NCI-H82 treated with DMSO at 0.1 percent for 48 hours (cell line): ENCODE results near the gene IRF2BPL.
"Not testable (repeated sequence)": the region's sequence is repeated elsewhere in the genome, so short reads cannot be mapped to it uniquely, and the experiment has no call there.

Experiments
- DNase-seq: peaks from one replicate; lab custom pipeline; 2025; ENCODE audit not compliant: unreplicated experiment; lab: John Stamatoyannopoulos, UW

The IRF2BPL gene

DNA sequence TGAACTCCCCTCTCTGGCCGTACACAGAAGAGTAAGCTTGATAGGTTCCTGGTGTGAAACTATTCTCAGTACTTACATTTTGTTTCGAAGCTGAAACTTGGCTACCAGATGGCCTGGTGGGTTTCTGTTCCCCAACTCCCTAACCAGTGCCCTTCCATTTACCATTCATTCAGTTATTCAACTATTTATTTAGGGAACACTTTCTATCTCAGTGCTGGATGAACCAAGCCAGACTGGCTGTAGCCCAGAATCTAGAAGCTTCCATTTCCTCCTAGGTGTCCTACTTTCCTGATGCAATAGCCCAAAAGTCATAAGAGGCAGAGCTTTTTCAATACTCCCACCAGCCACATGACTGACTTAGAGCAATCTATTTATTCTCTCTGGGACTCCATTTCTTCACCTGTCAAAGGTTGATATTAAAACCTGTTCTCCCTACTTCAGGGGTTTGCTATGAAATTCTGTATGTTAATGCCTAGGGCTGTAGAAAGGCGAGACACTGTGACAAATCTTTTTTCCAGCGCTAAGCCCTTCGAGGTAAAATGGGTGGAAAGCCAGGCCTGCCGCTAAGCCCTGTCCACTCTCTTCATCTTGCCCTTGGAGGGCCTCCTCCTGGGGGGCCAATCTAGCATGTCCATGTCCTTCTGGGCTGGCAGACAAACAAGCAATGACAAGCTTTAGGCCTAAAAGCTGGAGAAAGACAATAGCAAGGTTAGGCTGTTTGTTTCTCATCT is 8.1 kb upstream of the IRF2BPL start:
- no peak for DNase-seq

DNA sequence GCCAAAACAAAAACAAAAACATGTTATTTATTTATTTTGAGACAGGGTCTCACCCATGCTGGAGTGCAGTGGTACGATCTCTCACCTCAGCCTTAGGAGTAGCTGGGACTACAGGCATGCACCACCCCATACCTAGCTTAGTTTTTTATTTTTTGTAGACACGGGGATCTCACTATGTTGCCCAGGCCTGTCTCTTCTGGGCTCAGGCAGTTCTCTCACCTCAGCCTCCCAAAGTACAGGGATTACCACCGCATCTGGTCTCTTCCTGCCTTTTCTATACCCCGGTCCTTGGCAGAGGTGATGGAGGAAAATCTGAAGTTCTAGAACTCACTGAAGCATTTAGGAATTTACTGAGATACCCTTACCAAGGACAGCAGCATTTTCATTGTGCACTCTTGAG is 6.8 kb upstream of the IRF2BPL start:
- DNase-seq = no peak

DNA sequence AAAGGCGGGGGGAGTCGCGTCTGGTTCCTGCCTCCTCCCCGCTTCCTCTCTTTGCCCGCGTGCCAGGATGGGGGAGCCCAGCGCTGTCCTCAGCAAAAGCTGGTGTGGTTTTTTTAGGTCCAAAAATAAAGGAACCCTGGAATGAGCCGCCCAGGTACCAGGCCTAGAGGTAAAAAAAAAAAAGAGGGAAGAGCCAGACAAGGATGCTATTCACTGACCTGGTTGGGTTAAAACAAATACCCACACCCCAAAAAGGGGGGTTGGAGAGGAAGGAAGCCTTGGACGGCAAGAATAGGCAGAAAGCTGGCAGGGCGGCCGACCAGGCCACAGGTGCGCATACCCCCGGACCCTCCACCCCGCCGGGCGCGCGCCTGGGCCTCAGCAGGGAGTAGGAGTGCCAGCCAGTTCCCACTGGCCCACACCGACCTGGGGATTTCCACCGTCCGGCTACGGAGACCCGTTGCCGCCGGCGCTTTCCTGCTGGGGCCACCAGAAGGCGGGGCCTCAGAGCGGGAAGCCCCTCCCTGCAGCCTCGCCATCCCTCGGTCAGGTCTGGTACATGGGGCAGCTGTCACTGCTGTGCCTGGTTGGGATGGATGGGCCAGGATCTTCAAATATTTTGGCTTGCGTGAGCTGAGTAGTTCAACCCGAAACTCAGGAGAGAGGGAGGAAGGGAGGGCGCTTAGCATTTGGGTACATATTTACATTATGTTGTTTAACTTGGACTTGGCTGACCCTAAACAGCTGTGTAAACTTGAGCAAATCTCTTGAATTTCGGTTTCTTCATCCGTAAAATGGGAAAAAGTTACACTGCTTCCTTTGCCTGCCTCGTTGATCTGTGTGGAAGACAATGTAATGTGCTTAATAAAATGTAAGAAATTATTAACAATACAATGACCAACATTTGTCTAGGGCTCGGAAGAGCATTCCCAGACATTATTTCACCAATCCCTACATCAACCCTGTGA is 5.4 kb upstream of the IRF2BPL start:
- no peak for DNase-seq

DNA sequence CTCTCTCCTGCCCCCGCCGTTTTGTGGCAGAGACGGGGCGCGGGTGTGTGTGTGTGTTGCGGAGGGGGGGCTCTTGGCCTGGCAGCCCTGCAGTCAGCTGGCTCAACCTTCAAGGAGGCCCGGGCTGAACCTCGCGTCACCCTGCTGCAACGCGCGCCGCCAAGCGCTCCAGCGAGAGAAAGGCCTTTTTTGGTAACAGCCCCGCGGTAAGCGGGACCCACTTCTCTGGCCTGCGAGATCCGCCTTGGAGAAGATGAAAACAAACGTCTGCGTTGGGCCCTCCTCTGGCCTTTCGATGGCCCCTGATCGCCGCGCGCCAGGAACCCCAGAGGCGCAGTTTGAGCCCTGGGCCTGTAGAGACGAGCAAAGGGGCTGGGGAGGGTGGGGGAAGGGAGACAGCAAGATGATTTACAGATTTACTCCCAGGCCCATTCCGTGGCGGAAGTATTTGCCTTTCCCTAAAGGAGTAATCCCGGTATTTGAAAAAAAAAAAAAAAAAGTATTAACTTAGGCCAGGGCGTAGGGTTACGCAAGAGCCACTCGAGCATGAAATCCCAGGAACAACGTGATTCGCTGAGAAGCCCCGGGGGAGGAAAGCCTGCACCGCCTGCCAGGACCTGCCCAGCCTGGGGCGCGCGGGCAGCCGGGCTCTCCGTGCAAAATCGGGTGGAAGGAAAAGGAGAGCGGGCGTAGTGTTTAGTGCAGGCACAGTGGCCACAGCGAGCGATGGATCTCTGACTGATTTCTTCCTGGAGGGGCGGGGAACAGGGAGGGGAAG is 4.5 kb upstream of the IRF2BPL start:
- DNase-seq = peak; percentile 77

DNA sequence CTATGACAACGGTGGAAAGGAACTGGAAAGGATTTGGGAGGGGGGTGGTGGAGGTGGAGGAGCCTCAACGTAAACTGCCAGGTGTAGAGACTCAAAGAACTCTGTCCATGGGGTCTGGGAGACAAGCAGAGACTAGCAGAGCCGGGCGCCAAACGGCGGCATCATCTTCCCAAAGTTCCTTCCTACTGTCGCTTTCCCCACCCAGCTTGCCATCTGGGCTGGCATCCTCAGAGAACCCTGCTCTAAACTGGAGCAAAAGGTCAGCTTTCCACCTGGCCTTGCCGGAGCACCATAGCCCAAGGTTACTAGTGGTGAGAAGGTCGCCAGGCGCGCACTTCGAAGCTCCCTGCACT is 4.0 kb upstream of the IRF2BPL start:
- DNase-seq = no peak

DNA sequence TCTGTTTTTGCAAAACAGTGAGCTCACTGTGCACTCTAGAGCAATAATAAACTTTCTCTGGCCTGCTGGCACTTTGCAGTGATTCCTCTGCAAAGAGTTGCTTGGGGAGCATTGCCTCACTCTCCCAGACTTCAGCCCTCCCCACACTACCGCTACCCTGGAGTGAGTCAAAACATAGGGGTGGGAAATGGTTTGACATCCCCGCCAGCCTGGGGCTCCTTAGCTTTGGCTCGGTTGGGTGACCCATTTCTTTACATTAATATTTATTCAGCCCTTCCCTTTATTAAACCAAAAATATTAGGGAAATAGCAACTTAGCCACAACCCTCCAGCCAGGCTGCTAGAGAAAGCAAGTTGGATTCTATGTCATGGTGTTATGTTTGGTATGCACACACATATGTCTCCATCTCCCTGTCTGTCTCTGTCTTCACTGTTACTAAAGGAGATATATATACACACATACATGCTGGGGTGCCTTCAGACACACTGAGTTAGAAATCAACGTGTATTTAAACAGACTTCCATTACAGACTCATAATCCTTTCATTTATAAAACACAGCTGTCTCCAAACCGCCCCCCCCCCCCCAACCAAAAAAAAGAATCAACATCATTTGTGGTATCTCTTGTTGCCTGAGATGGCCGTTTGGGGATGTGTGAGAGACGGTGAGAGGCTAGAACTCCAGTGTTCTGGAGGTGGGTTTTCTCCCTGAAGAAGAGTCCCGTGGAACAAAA is 3.4 kb upstream of the IRF2BPL start:
- DNase-seq = no peak

DNA sequence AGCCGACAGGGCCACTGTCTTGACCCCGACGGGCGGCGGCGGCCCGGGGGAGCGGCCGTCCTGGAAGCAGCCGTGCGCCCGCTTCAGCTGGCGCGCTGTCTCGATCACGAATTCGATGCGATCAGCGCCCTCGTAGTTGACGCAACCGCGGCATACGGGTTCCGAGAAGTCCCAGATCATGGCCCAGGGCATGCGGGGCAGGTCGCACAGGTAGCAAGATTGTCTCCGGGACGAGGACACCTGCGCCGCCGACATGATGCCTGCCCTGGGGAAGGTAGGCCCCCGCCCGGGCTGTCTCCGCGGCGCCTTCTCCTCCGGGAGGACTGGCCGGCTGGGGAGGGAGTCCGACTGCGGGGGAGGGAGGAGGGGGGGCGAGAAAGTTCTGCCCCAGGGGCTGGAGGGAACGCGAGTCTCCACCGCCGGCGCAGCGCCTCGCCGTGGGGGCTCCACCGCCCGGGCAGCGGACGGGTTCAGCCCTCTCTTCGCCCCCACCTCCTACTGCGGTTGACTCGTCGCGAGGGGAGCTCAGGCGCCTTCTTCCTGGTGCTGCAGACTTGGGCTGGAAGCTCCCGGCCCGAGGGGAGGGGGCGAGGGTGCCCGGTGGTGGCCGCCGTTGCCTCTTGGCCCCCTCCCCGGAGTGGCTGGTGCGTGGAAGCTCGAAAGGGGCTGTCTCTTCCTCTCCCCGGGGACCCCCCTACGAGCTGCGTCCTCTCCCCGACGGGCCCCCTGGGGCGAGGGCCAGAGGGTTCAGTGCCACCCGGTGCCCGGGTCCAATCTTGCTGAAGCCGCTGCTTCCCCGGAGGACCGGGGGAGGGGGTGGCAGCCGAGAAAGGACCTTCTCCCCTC is 747 bp downstream of the IRF2BPL start:
- no peak for DNase-seq

DNA sequence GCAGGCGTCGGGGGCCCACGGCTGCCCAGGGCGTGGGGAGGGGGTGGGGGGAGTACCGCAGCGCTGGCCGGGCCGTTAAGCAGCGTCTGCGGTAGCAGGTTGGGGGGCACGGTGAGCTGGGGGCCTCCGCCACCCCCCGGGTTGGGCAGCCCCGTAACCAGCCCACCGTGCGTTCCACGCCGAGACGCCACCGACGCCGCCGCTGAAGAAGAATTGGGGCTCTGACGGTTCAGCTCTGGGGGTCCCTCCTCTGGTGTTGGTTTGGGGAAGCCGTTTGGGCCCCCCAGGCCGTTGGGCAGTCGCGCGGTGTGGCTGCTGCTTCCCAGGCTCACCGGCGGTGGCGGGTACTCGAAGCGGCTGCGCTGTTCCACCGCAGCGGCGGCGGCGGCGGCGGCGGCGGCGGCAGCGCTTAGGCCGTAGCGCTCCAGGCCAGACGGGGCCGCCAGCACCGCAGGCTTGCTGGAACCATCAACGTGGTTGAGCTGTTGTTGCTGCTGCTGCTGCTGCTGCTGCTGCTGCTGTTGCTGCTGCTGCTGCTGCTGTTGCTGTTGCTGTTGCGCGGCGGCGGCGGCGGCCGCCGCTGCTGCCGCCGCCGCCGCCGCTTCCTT is 1.5 kb downstream of the IRF2BPL start:
- DNase-seq = no peak

DNA sequence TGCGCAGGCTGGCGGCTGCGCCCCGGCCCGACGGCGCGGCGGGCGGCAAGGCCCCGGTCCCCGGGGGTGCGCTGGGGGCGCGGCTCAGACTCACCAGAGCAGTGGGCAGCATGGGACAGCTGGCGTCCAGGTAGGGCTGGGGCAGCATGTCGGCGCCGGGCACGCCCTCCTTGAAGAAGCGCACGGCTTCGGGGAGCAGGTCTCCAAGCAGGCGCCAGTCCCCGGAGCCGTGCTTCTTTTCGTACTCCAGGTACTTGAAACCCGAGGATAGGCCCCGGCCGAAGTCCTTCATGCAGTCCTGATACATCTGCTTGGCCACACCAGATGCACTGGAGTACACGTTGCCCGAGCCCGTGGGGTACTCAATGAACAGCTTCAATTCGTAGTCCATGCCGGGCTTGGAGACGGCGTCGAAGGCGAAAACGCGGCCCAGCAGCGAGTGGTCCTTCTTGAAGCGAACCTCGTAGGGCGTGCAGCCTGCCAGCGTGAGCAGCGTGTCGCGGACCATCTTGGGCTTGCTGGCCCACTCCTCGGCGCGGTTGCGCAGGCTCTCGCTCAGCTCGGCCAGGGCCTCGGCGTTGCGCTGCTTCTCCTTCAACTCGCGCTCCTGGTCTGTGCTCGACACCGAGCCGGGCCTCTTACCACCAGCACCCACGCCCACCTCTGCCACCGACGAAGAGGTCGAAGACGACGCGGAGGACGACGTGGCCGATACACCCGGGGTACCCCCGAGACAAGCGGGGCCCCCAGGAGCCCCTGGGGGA is 2.2 kb downstream of the IRF2BPL start:
- DNase-seq = no peak

DNA sequence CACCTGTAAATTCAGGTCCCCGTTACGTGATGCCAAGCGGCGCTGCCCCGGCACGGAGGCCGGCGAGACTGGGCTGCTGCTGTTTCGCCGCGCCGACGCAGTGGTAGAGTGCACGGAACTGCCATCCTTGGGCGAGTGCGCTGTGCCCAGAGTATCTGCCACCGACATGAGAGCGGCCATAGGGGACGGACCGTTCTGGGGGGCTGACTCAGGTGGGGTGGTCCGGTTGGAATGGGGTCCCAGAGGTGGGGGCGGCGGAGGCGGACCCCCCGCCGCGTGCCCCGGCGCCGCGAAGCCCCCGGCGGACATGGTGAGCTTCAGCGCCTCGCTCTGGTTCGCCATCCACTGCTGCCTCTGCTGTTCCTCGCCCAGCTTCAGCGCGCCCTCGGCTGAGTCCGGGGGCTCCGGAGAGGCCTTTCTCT is 2.8 kb downstream of the IRF2BPL start:
- no peak for DNase-seq

DNA sequence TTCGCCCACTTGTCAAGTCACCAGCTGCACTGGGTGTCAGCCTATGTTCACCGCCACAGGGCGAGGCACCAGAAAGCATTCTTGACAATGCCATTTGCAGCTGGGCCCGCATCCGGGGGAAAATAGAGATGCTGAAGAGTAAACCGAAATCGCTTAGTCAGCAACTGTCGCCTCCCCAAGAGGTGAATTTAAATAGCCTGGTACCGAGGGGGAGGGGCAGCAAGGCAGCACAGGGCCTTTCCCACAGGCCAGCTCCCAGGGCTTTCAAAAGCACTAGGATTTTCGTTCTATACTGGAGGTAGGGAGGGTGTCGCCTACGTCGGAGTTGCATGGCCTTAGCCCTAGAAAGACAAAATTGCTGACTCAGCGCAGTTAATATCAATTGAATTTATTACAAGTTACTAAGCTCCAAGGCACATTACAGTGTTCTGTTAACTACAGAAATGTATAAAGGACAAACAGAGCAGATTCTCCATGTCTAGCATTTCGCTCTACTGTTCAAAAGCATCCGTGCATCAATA is 4.3 kb downstream of the IRF2BPL start:
- no peak for DNase-seq

DNA sequence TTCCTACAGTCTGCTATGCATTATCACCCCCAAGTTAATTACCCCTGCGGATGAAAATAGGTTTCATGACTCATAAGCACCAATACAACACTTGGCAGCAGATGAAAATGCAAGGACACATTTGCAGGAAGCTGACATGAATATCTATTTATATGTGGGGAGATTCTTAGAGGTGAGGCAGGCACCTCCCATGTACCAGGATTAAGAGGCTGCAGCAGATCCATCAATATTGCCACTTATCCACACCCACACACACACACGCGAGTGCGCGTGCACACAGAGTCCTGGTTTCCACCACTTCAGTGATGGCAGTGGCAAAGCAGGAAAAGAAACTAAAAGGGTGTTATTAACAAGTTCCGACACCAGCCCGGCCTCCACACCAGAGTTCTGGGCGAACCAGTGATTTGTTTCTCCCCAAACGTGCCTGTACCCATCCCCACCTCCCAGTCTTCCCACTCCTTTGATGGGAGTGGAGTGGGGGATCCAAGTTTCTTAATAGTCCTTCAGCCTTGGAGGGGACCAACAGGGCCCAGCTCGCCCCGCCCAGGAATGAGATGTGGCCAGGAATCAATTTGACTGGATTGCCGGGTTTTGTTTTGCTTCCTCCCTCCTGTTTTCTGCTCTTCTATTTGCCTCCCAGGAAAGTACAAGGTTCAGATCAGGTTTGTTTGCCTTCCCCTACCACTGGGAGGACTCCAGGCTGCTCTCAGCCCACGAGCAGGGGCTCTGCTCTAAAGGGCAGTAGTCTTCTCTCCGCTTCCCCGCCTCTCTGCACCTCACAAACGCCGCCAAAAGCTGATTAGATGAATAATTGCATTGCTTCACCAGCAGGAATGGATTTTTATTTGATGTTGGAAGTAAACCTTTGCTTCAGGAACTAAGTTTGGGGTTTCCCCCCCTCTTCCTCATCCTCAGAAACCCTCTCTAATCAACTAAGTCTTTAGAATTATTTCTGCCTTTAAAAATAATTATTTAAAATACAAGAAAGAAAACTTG is 5.2 kb downstream of the IRF2BPL start:
- DNase-seq = peak; percentile 52

DNA sequence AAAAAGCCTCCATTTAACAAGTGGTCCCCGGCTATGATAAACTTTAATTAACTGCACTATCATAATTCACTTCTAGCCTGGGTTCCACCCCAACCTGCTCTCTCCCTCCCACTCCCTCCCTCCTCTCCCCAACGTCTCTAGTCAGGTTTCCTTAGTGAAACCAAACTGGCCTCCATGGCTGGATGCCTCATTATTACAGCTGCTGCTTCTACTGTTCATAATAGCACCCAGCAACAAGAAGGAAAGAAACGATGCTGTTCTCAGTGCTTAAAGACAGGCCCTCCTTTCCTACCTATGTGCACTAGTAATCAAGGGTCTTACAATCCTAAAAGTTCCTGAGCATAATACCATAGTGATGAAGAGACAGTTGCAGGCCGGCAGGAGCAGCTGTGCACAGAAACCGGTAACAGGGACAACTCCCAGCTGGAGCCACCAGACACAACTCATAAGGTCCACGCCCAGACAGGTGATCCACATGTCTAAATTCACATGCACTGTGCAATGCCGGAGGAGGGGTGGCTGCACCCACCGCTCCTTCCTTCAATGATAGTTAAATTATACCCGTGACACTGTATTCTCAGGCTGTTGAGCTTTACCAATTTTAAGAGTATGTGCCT is 6.2 kb downstream of the IRF2BPL start:
- DNase-seq = no peak

DNA sequence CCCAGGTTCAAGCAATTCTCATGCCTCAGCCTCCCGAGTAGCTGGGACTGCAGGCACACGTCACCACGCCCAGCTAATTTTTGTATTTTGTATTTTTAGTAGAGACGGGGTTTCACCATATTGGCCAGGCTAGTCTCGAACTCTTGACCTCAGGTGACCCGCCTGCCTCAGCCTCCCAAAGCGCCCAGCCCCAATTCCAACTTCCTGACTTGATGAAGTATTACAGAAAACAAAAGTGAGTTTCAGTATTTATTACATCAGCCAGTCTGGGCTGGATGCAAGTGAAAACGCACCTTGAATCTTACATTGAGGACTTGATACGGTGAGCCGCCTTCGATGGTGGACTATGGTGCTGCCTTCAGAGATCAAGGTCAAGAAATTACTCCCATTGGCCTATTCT is 7.1 kb downstream of the IRF2BPL start:
- DNase-seq = not testable (repeated sequence)

DNA sequence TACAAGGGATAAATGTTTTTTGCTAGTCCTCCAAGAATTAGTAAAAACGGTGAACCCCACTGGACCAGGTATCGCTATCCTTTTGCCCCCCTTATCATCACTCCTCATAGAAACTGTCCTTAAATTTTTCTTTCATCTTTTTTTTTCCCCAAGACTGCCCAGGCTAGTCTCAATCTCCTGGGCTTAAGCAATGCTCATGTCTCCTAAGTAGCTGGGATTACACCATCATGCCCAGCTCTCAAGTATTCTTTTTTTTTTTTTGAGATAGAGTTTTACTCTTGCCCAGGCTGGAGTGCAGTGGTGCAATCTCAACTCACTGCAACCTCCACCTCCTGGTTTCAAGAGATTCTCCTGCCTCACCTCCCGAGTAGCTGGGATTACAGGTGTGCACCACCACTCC is 9.7 kb downstream of the IRF2BPL start:
- no peak for DNase-seq

DNA sequence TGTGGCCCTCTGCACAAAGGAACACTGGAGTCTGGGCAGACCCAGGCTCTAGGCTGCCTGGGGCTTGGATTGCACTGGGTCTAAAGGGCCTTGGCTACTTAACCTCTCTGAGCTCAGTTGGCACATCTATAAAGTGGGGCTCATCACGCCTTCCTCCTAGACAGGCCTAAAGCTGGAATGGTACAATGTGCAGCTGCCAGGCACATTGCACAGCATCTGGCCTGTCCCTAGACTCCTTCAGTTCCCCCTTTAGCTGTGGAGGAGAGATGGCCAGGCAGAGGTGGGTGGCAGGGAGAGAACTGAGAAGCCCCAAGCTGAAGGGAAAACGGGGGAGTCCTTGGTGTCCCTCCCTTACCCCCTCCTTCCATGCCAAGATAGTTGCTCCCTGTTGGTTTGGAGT is 10.8 kb downstream of the IRF2BPL start:
- no peak for DNase-seq

DNA sequence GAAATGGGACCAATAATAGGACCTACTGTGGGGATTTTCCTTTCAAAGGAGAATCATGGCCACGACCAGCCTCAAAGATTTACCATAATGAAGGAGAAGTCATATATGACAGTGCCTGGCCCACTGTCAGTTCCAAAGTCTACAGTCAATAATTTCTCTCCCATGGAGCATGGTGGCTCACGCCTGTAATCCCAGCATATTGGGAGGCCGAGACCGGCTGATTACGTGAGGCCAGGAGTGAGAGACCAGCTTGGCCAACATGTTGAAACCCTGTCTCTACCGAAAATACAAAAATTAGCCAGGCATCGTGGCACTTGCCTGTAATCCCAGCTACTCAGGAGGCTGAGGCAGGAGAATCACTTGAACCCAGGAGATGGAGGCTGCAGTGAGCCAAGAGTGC is 13.8 kb downstream of the IRF2BPL start:
- no peak for DNase-seq
